Limb (tissue), 2 donors: ENCODE results near the gene OLFML2B.
"Not testable (repeated sequence)": the region's sequence is repeated elsewhere in the genome, so short reads cannot be mapped to it uniquely, and the experiment has no call there.

ENCODE experiments used
- DNase-seq, 2 donors: peaks; one replicate each; pipeline ENCODE4 v3.0.0-alpha.2; 2016; ENCODE audit errors: extremely low spot score in 2 of 2

Gene OLFML2B

DNA sequence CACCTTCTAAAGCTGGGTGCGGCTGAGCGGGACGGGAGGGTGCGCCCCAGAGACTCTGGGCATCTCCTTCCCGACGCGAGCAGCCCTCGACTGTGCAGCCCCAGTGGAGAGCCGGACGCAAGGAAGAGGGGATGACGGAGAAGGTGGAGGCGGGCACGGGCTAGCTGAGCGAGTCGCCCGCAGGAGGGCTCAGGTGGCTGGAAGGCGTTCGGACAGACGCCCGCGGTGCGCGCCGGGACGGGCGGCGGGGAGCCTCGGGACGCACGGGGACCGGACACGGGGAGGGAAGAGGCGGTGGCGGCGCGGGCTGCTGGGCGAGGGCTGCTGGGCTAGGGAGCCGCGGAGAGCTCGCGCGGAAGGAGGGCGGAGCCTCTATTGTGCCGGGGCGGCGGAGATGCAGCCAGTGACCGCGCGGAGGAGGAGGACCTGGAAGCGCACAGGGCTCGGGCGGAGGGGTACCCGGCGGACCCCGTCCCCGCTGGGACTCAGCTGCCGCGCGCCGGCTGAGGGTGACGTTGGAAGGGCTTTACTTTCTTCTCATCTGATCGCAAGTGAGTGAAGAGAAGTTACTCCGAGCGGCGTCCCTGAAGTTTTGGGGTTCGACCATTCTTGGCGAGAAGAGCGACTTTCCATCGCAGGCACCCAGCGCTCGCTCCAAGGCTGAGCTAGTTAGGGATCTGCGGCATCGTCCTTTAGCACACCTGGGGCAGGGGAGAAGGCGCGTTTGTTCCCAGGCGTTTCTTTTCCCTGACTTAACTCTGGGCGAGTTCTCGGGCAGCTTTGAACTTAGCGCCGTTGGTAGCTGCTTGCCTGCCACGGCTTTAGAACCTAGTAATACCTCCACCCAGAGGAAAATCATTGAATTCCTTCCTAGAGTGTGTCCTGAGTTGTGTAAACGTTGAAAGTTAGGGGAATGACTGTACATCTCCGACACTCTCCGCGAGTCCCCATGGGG is at the start of gene OLFML2B:
Gene OLFML2B (minus strand): TSS at position 323 of the 955 bp plus-strand sequence. CDS start 439 bp downstream, outside the sequence.
- peak; percentile 66 to 81 for DNase-seq

DNA sequence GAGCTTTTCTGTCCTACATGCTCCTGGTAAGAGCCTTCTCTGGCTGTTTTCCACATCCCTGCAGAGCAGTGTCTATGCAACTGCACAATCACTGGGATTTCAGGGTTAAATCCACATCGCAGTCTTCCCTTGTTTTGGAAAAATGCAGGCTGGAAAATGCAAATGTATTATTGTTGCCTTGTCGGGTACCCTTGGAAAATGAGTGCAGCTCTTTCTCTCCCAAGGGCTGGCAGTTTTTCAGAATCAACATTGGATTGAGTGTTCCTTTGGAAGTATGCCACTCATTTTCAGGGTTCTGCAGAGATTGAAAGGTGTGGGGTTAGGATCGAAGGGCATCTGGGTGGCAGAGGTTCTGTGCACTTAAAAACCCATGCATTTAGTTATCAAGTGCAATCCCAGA is 49.1 kb upstream of the OLFML2B start:
- no peak for DNase-seq

DNA sequence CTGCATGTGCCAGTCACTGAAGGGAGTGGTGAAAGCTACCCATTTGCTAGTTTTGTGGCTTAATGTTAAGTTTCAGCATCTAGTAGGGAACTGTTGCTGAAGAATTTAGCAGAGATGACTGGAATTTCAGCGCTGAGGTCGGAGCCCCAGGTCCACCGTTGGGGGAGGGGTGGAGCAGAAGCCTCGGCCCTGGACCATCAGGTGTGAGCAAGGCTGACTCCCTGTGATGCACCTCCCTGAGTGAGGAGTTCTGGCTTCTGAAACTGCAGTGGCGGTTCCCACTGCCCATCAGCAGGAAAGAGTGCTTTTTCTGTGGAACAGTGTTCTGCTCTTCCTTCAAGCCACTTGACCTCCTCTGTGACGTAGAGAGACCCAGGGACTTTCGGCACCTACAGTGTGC is 47.2 kb upstream of the OLFML2B start:
- DNase-seq: no peak

DNA sequence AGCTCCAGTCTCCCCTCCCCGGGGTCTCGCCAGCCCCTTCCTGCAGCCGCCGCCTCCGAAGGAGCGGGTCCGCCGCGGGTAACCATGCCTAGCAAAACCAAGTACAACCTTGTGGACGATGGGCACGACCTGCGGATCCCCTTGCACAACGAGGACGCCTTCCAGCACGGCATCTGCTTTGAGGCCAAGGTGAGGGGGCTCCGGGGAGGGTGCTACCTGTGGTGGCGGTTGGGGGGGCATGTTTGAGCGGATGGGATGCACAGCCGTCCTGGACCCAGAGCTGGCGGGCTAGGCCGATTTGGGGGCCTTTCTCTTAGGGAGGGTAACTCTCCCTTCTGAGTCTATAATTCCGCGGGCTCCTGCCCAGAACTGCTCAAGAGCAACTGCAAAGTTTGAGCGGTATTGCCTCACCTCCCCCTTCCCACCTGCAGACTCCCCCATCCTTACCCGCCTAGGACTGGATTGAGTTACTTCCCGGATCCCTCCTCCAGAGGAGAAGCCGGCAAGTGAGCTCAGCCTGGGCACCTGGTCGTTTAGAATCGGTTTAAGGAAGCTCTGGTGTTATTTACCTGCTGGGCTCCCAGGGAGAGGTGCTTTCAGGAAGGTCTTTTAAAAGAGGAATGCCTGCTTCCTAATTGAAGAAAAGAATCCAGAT is 46.6 kb upstream of the OLFML2B start:
- DNase-seq: no peak

DNA sequence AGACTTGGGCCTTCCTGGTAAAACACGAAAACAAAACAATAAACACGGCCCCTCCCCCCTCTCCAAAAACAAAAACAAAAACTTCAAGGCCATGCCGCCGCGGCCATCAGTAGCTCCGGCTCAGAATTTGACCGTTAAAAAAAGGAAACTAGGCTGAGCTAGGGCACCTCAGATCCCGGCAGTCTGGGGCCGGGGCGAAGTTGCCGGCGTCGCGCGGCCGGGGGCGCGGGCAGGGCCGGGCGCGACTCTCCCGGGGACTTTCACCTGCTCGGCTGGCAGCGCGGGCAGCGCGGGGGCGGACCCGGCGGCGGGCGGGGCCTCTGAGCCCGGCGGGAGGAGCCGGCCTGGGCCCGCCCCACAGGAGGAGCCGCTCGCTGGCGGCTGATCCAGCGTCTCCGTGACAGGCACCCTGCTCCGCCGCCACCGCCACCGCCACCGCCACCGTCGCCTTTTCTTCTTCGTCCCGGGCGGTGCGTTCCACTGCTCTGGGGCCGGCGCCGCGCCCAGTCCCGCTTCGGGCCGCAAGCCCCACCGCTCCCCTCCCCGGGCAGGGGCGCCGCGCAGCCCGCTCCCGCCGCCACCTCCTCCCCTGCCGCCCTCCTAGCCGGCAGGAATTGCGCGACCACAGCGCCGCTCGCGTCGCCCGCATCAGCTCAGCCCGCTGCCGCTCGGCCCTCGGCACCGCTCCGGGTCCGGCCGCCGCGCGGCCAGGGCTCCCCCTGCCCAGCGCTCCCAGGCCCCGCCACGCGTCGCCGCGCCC is 45.8 kb upstream of the OLFML2B start, which contains the start of gene NOS1AP:
Gene NOS1AP (plus strand): TSS at position 358 of the 760 bp plus-strand sequence. CDS start 487 bp downstream, outside the sequence.
- DNase-seq: peak; percentile 54 to 87

DNA sequence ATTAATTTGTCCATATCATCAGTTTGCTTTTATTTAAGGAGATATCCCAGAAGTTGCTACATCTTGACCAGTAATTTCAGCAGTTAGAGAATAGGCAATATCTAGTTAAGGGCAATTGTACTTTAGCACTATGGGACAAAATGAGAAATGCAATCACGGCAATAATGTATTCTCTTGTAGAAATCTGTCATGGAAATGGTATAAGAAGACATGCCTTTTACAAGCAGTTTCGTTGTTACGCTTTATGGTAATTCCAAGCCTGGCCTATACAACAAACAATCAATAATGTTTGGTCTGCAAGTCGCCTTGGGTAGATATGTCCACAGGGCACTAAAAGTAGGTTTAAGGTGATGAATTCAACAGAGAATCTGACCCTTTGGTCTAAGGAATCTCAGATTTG is 44.6 kb upstream of the OLFML2B start:
- DNase-seq: no peak

DNA sequence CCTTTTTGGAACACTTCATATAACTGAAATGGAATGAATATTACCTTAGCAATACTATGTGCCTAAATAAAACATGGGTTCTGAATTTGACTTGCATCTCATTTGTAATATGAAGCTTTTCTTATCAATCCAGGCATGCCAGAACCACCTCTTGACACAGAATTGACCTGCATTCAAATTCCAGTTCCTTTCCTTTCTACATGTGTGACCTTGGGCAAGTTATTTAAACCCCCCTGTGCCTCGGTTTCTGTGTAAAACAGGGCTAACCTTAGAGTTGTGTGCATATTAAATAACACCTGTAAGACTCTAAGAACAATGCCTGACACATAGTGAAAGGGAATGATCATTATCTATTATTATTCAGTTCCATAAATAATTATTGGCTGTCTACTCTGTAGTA is 43.8 kb upstream of the OLFML2B start:
- no peak for DNase-seq

DNA sequence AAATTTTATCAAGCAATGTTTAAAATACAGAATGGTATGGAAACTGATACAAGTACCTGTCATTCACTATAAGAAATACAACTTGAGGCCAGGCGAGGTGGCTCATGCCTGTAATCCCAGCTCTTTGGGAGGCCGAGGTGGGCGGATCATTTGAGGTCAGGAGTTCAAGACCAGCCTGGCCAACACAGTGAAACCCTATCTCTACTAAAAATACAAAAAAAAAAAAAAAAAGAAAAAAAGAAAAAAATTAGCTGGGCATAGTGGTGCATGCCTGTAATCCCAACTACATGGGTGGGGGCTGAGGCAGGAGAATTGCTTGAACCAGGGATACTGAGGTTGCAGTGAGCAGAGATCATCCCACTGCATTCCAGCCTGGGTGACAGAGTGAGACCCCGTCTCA is 43.2 kb upstream of the OLFML2B start:
- DNase-seq: not testable (repeated sequence)

DNA sequence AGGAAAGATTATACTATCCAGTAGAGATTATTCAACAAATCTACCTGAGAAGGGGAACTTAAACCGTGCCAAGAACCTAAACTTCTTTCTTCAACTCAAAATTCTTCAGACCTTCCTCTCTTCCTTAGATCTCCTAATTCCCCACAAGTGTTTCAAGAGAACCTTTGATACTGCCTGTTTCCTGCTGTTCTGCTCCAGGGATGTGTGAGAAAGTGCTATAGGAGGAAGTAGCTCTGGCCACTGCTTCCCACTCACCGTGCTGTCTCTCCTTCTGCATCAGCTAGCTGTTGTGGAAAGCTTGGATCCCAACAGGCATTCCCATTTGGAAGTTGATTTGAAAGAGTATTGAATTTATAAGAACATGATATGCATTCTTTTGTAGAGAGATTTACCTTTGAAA is 41.3 kb upstream of the OLFML2B start:
- DNase-seq: no peak

DNA sequence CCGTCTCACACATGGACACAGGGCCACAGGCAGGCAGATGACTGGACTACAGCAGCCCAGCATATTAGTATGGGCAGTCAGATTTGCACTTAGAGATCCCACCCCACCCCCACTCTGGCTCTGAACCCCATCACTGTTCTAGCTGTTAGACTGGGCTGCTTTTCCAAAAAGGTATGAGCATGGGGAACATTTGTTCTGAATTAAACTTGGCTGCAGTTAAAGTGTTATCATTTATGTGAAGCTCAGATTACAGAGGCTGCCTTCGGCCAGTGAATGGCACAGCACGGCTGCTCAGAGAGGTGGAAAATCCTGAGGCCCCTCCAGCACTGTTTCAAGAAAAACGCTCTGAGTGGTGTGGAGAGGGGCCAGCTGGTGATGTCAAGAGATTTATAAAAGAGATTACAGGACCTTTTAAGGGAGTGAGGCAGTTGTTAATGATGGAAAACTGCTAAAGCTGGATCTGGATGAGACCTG is 38.9 kb upstream of the OLFML2B start:
- peak; percentile 56 to 57 for DNase-seq

DNA sequence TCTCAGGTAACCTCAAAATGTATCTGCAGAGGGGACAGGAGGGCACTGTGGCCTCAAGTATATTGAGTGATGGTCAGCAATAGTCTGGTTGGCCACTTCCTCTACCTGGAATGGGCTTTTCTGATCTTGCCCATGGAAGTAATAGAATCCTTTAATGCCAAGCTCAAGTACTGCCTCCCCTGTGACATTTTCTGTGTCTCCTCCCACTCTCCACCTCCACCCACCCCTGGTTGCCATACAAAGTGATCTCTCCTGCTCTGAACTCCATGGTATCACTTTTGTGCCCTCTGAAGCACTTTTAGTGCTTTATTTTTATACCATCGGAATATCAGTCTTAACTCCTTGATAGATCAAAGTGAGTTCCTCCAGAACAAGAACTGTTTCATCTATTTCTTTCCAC is 36.6 kb upstream of the OLFML2B start:
- no peak for DNase-seq

DNA sequence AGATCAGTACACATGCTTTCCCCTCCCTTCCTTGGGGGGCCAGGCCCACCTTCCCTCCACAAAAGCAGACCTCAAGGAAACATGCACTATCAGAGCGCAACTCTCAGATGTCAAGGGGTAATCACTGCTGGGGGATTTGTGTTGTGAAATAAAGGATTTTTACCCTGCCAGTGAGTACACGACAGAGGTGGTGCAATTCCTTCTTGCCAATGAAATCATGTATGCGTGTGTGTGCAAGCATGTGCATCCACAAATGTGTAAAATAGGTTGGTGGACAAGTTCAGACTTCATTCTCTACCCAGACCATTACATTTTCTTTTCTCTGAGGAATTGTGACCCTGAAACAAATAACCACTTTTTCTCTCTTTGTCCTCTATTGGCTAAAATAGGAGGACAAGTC is 36.1 kb upstream of the OLFML2B start:
- DNase-seq: no peak

DNA sequence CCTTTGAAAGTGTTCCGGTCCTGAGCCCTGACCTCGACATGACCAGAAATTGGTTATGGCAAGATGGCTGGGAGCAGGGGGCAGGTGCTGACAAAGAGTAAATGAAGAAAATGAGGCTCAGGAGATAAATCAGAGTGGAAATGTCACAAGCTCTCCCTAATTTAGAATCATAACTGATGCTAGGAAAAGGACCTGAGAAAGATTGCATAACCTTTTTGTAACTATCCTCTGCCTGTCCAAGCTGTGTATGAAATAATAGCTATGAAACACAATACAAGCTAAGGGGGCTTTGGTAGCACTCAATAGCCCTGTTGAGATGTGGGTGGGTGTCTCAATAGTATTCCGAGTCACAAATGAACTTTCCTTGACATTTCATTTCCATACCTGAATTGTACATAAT is 32.9 kb upstream of the OLFML2B start:
- DNase-seq: no peak

DNA sequence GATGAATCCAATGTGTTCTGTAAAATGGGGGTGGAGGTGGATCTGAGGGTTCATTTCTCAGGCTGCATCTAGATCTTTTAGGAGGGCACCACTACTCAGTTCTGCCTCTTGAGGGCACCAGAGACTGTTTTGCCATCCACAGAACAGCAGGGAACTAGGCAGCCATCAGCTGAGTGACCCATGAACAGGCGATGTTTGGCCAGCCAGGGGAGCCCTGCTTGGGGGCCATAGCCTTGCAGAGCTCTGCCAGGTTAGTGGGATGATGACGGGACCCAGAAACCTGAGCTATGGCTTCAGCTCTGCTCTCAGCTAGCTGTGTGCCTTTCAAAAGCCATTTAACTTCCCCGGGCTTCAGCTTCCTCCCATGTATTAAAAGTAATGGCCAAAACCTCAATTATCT is 32.4 kb upstream of the OLFML2B start:
- peak; percentile 62 to 76 for DNase-seq

DNA sequence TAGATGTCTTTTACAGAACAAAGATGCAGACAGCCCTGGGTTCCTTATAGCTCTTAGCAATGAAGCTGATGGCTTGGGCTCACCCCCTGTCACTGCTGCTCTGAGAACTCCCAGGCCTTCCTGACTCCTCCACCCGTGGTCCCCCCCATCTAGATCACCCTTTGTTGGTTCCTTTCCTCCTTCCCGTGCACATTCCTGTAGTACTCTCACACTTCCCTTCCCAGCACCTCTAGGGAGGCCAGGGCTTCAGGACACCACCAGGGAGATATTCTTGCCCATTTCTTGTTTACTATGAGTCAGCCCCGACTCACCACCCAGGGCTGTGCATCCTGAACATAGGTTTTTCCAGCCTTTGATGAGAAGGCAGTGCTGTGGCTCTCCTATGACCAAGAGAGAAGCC is 31.4 kb upstream of the OLFML2B start:
- DNase-seq: no peak

DNA sequence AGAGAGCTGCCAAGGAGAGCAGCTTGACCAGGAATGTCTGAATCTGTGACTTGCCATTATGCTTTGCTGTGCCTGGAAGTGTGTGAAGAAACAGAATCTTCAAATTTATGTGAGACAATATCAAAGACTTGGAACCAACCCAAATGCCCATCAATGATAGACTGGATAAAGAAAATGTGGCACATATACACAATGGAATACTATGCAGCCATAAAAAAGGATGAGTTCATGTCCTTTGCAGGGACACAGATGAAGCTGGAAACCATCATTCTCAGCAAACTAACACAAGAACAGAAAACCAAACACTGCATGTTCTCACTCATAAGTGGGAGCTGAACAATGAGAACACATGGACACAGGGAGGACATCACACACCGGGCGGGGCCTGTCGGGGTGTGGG is 30.3 kb upstream of the OLFML2B start:
- not testable (repeated sequence) for DNase-seq

DNA sequence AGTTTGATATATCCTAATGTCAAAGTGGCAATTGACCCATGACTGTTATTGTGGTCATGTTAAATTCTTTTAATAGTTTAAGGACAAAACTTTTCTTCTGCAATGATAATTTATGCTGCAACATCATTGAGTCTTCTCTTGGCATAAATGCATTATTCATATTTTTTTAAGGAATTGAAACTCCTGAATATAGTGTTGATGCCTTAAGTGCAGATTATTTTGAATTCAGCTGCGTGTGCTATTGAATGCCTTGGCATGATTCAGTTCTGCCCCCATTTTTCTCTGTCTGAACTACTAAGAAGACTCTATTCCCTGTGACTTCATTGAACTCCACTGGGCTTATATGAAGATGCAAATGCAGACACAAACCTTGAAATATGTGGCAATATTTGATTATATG is 23.3 kb upstream of the OLFML2B start:
- no peak for DNase-seq

DNA sequence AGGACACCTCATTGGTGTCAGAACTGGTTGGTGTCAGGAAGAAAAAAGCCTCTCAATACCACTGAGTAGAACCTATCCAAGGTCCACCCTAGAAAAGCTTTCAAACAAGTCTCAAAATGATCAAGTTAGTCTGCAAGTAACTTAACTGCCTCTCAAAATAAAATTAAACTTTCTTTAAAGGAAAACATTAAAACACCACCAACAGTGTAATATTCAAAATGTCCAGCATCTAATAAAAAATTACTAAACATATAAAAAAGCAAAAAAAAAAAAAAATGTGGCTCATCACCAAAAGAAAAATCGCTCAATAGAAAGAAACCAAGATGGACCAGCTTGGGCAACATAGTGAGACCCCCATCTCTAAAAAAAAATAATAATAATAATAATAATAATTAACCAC is 18.7 kb upstream of the OLFML2B start:
- no peak for DNase-seq

DNA sequence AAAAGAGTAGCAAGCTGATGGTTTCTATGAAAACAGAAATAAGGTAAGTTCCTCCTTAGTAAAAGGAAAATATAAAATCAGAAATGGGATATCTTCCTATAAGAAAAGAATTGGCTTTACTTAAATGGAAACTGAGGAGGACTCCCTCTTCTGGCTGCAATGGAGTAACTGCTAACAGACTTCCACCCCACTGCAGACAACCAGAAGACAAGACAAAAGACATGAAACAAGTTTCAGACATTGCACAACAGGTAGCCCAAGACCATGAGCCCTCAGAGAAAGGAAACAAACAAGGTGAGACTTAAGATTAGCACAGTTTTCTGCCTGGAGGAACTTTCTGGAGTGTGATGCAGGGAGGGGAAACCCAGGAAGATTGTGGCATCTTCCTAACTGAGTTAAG is 17.0 kb upstream of the OLFML2B start:
- DNase-seq: no peak

DNA sequence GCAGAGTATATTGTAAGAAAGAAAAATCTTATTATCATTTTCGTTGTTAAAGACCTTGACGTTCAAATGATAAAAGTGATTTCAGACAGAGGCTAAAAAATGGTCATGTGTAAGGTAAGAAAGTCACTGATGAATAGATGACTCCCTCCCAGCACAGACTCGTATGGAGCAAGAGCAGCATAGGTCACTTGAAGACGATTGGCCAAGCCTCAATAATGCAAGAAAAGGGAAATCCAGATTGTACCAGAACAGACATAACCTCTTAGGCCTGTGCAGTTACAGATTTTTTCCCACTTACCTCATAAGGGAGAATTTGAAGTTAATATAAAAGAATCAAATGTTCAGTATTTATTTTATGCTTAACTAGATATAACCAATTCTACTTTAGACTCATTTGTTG is 16.3 kb upstream of the OLFML2B start:
- no peak for DNase-seq

DNA sequence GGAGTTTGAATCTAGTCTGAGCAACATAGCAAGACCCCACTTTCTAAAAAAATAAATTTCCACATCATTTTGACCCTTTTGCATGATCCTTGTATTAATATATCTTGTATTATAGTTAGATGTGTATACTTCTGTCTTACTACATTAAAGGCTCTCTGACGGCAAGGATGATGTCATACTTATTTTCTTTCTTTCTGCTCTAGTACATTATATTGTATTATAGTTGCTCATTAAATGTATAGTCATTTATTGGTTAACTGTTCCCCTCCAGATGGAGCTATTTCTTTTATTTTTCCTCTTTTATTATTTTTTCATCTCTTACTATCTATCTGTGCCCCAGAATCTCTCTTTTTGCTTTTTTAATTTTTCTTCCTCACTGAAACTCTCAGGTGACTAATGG is 15.0 kb upstream of the OLFML2B start:
- no peak for DNase-seq

DNA sequence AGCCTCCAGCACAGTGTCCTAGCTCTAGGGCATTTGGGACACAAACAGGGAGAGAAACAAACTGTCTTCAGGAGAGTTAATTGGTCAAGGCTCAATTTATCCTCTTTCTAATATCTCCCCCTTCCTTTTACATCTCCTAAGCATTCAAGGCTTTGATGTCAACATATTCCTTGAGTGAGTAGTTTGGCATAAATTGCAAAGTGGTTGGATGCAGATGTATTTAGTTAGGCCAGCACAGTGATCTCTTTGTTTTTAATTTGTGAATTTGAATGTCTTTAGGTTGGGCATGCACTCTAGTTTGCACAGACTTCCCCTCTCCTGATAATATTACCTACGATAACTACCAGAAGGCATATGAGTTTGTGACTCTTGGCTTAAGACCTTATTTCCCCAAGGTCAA is 12.5 kb upstream of the OLFML2B start:
- no peak for DNase-seq
